Left lung (tissue), 10 donors: ENCODE measurements around the gene SNRNP27. TPM values are rescaled to one million over a fixed set of nuclear protein-coding genes. Genes with fewer than 3 reads are reported as not detected.

Experiments
- ATAC-seq: fragments of 200-7000 bp; cut with Tn5 transposase; one replicate; pipeline ENCODE4 v1.9.1; 2020; ENCODE audit warnings: moderate library complexity
- DNase-seq, 4 donors: peaks; one replicate each; pipeline ENCODE4 v3.0.0-alpha.2; 2013 to 2020
- H3K27ac ChIP-seq, 2 donors: fragments of 200-600 bp; sonication (generic) in 1 of 2; one replicate each; pipeline versions ENCODE4 v1.5.0 to v1.8.0; 2020 to 2021
- H3K27me3 ChIP-seq, 2 donors: fragments of 200-600 bp; sonication (generic) in 1 of 2; one replicate each; pipeline versions ENCODE4 v1.5.0 to v1.8.0; 2020 to 2021
- H3K36me3 ChIP-seq, 2 donors: fragments of 200-600 bp; sonication (generic) in 1 of 2; one replicate each; pipeline versions ENCODE4 v1.5.0 to v1.8.0; 2020 to 2021
- H3K4me1 ChIP-seq, 2 donors: fragments of 200-600 bp; one replicate each; pipeline ENCODE4 v1.8.0; 2021
- H3K4me3 ChIP-seq, 2 donors: fragments of 200-600 bp; sonication (generic) in 1 of 2; one replicate each; pipeline versions ENCODE4 v1.5.0 to v1.8.0; 2020 to 2021; ENCODE audit warnings: mild to moderate bottlenecking in 1 of 2
- H3K9me3 ChIP-seq, 2 donors: fragments of 200-600 bp; sonication (generic) in 1 of 2; one replicate each; pipeline versions ENCODE4 v1.5.0 to v1.8.0; 2020 to 2021
- intact Hi-C, 2 donors: fragments of 100-400 bp; cut with DNase I; formaldehyde crosslinking; loops; one replicate each; pipeline versions ENCODE4 v1.11.2 to v1.14.2; 2022
- polyA plus RNA-seq, 6 donors: library from polyadenylated mRNA; unstranded; fragments of 120-200 nt; gene quantifications; one replicate each; pipeline ENCODE4 v1.2.1, GENCODE V29; 2013; ENCODE audit not compliant: insufficient read length in 6 of 6
- total RNA-seq, 2 donors: library from RNA; stranded (reverse); fragmentation: NEBNext Ultra II Directional; extraction: Animal tissue kit (Norgen Biotek cat#: 25700); gene quantifications; one replicate each; pipeline ENCODE4 v1.2.1, GENCODE V29; 2021
- TF ChIP-seq, protein P1 (sequence below), 2 donors: fragments of 200-600 bp; sonication (generic) in 1 of 2; IDR thresholded peaks; one replicate each; pipeline versions ENCODE4 v1.5.0 to v1.8.0; 2021; ENCODE audit warnings: antibody characterized with exemption in 2 of 2
- donor health status: DM: no; HTN: yes; CAD: no.
- donor health status: DM: no; HTN: no; CAD: no.

SNRNP27 gene
- total and polyA plus RNA-seq, 8 donors: 37.1 to 76.8 (median 66.0) TPM

DNA sequence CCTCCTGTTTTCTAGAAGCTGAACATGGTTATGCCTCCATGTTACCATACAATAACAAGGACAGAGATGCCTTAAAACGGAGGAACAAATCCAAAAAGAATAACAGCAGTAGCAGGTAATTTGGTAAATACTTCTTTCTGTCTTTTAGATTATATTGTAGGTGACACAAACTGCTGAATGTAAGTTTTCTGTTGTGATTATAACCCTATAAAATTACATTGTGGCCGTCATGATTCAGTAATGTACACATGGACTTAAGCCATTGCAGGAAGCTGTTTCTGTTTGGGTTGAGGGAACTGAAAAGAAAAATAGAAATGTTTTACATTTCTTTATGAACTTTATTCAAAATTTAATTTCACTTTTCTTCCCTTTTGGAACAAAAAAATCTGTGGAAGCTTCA lies 22.4 kb downstream of the SNRNP27 start:
- TF ChIP-seq, protein P1, sequence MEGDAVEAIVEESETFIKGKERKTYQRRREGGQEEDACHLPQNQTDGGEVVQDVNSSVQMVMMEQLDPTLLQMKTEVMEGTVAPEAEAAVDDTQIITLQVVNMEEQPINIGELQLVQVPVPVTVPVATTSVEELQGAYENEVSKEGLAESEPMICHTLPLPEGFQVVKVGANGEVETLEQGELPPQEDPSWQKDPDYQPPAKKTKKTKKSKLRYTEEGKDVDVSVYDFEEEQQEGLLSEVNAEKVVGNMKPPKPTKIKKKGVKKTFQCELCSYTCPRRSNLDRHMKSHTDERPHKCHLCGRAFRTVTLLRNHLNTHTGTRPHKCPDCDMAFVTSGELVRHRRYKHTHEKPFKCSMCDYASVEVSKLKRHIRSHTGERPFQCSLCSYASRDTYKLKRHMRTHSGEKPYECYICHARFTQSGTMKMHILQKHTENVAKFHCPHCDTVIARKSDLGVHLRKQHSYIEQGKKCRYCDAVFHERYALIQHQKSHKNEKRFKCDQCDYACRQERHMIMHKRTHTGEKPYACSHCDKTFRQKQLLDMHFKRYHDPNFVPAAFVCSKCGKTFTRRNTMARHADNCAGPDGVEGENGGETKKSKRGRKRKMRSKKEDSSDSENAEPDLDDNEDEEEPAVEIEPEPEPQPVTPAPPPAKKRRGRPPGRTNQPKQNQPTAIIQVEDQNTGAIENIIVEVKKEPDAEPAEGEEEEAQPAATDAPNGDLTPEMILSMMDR (IDR thresholded peaks at IDR 0.05): no peak
- Histone ChIP-seq H3K36me3 (peaks cover 0 to 39% of the 10 kb centered on the region in 2 donors), H3K27me3 (no peaks in the 10 kb centered on the region), H3K9me3 (no peaks in the 10 kb centered on the region), H3K27ac (peak overlapping the region; percentile 86 to 98), H3K4me1 (peaks cover 12 to 75% of the 10 kb centered on the region in 2 donors), H3K4me3 (peak overlapping the region; percentile 84 to 90)
- DNase-seq (no peak), ATAC-seq (no peak)
- intact Hi-C loops: loop anchor here in 1 of 2 donors (10.0 kb wide), 1 partner anchor 169 kb away; the partner anchor contains the start of gene PCBP1

DNA sequence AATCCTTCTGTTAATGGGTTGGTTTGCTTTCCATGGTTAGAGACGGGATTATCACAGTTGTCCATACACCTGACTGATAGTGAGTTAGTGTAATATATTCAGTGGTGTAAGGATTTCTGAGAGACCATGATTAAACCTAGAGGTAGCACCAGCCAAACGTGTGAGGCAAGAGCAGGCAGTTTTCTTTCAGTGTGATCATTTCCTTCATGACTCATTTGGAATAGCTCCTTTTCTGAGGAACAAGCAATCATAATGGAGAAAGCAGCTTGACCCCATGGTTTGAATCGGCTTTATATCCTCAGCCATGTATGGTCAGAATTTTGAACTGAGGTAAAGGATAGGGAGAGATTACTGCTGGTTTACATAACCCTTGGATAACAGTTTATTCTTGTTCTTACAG lies 24.1 kb downstream of the SNRNP27 start:
- intact Hi-C loops: loop anchor here in 1 of 2 donors (10.0 kb wide), 1 partner anchor 167 kb away; the partner anchor contains the start of gene PCBP1
- no peak for DNase-seq
- Histone ChIP-seq H3K4me1 (peaks cover 12 to 82% of the 10 kb centered on the region in 2 donors), H3K9me3 (no peaks in the 10 kb centered on the region), H3K27ac (peak overlapping the region; percentile 55 to 98), H3K36me3 (peaks cover 0 to 57% of the 10 kb centered on the region in 2 donors), H3K4me3 (peak overlapping the region in 1 of 2 donors; percentile 90), H3K27me3 (no peaks in the 10 kb centered on the region)
- no peak for ATAC-seq
- TF ChIP-seq, protein P1 (IDR thresholded peaks at IDR 0.05): no peak

DNA sequence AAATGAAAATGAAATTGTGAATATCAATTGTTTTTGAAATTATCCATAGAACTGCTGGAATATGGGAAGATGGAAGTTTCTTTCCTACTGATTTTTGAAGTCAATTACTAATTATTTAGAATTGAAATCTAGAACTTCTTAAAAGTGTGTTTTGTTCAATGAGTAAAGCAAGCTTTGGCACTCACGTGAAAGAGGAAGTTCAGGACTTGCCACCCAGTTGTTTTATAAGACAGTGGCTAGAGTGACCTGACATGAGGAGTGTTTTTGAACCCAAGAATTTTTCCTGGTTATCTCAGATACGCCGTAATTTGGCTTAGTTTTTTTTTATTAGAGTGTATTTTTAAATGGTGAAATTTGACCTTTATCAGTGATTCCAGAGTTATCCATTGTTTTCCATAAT lies 24.6 kb downstream of the SNRNP27 start:
- H3K36me3 ChIP-seq: peaks cover 0 to 62% of the 10 kb centered on the region in 2 donors
- H3K9me3 ChIP-seq: no peaks in the 10 kb centered on the region
- peak overlapping the region in 1 of 2 donors; percentile 90 for H3K4me3 ChIP-seq
- TF ChIP-seq, protein P1 (IDR thresholded peaks at IDR 0.05): no peak
- H3K4me1 ChIP-seq: peaks cover 12 to 82% of the 10 kb centered on the region in 2 donors
- DNase-seq (no peak), ATAC-seq (no peak)
- peak overlapping the region; percentile 55 to 98 for H3K27ac ChIP-seq
- no peaks in the 10 kb centered on the region for H3K27me3 ChIP-seq
- intact Hi-C loops: loop anchor here in 1 of 2 donors (10.0 kb wide), 1 partner anchor 166 kb away; the partner anchor contains the start of gene PCBP1

DNA sequence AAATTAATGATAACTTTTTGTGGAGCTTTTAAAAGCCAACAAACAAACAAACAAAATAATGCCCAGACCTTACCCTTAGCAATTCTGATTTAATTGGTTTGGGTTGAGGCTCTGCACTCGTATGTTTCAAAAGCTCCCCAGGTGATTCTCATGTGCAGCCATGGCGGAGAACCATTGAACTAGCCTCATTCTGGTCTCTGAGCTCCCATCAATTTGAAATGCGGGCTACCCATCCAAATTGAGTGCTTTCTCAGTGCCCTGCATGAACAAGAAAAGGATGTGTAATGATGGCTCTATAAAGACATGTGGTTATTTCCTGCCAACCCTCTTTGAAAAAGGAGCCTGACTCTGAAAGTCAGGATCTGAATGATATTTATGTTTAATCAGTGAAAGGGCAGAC lies 29.4 kb downstream of the SNRNP27 start:
- intact Hi-C loops: no loop called here
- DNase-seq: no peak
- H3K27ac ChIP-seq: no peak overlapping the region
- no peak overlapping the region for H3K4me3 ChIP-seq
- peaks cover 0 to 65% of the 10 kb centered on the region in 2 donors for H3K36me3 ChIP-seq
- TF ChIP-seq, protein P1 (IDR thresholded peaks at IDR 0.05): no peak
- H3K4me1 ChIP-seq: peaks cover under 1 to 95% of the 10 kb centered on the region in 2 donors
- H3K27me3 ChIP-seq: no peaks in the 10 kb centered on the region
- no peaks in the 10 kb centered on the region for H3K9me3 ChIP-seq
- no peak for ATAC-seq

DNA sequence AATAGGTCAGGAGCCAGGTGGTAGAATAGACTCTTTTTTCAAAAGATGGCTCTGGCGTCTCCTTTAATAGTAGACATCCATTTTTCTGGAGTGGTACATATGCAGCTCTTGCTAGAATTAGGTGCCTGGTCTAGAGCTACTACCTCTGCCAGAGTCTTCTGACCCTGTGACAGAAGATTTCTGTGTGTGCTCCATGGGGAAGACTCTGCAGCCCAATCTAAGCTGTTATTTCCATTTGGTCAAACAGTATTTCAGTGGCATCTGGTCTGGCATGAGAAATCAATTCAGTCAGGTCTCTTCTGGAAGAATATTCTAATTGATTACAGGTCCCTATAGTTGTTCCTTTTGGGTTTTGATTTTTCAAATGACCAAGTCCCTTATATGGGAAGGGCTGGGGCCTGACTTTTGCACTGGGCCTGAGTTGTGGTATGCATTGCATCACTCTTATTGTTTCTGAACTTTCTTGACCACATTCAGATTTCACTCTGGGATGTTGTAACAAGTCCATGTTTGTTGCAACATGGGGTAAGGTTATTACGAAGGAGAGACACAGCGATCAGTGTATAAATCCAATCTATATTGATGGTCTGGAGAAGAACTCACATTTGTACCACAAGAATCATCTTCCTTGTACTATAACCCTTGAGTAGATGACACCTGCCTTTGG lies 33.2 kb downstream of the SNRNP27 start:
- TF ChIP-seq, protein P1 (IDR thresholded peaks at IDR 0.05): no peak
- H3K27me3 ChIP-seq: no peaks in the 10 kb centered on the region
- ATAC-seq (peak; percentile 53), DNase-seq (no peak)
- no peaks in the 10 kb centered on the region for H3K9me3 ChIP-seq
- H3K27ac ChIP-seq: peak overlapping the region in 1 of 2 donors; percentile 45
- peak overlapping the region in 1 of 2 donors; percentile 8 for H3K4me3 ChIP-seq
- peaks cover 0 to 59% of the 10 kb centered on the region in 2 donors for H3K36me3 ChIP-seq
- intact Hi-C loops: no loop called here
- peaks cover 0 to 94% of the 10 kb centered on the region in 2 donors for H3K4me1 ChIP-seq
